ENCODE measurements around the gene DHX29.

DHX29 gene

DNA sequence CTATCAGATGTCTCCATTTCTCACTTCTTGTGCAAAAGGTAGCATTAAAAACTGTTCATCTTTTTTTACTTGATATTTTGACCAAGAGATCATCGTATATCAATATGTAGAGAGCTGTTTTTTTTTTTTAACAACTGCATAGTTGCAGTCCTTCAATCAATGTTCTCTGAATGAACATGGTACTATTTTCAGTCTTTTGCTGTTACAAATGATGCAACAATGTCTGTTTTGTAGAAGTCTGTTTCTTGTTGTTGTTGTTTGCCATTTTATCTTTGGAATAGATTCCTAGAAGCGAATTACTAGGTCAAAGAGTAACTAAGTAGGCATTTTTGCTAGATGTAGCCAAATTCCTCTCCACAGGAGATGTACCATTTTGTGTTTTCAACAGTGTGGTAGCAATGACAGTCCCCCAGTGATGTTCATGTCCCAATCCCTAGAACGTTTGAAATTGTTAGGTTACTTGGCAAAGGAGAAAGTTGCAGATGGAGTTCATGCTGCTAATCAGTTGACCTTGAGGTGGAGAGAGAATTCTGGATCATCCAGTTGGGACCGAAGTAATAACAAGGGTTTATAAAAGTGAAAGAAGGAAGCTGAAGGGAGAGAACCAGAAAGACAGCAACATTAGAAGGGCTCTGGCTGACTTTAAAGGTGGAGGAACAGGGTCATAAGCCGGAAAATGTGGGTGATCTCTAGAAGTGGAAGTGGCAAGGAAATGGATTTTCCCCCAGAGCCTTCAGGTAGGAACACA, 6.5 kb upstream of the DHX29 start:
- in situ Hi-C loops (cut with MboI; ENCODE audit: low sequenced_read_pairs): no loop called here

- in situ Hi-C loops (cut with MboI; ENCODE audit: low sequenced_read_pairs): no loop called here
These were observed 851 bp upstream of the DHX29 start for GRCh38 chr5:55308254-55308836.

DNA sequence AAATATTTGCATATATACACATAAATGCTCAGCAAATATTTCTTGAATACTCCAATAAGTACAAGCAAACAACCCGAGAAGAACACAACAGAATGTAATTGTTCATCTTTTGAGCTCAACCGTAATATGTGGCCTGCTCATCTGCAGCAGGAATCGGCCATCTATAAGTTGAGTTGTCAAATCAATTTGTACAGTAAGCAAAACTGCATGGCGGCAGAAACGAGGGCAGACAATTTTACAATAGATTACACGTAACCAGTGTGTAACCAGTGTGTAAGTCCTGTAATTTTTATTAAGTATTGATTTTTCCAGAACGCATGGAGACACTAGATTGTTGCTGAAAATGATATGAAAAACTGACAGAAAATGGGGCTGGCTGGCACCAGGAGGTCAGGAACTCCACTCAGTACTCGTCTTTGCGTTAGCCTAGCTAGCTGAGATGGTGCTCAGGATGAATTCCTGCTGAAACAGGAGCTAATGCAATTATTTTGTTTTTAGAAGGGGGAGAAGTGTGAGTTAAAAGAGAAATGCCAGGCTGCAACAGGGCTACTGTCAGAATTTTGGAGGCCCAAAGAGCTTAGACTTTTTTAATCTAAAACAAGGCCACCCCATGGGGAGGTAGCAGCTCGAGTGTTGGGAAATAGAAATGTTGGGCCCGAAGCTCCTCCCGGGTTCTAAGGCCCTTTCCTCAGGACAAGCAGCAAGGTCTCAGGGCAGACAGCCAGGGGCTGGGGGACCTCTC, 682 bp downstream of the DHX29 start:
- in situ Hi-C loops (cut with MboI; ENCODE audit: low sequenced_read_pairs): no loop called here

DNA sequence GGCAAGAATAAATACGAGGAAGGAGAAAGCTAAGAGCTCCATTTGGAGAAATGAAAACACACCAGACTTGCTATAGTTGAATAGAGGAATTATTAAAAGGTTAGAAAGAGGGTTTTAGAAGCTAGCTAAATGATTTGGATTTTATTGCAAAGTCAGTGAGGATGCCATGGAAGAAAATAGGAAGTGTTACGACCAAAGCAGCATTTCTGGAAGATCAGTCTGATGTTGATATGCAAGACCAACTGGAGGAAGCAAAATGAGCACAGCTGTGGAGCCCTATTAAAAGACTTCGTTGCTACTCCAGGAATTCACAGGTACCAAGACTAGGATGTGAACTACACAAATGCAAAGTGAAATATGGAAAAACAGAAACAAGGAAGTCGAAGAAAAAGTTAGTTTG, 2.1 kb downstream of the DHX29 start:
- in situ Hi-C loops (cut with MboI; ENCODE audit: low sequenced_read_pairs): no loop called here

DNA sequence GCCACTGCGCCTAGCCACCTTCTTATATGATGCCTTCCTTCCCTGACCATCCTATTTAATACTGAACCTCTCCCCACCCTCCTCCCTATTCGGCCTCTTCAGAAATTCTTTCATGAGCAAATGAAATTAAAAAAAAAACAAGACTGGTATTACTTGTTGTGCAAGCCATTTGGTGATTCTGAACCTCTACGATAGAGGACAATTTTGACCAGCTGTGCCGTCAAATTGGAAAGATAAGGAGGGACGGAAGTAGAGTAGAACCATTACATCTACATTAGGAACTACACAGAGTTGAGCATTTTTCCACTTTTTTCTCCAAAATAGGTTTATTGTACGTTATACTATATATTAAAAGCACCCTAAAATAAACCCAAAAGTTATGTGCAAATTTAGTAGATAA, 2.9 kb downstream of the DHX29 start:
- in situ Hi-C loops (cut with MboI; ENCODE audit: low sequenced_read_pairs): no loop called here

GRCh38 chr5:55303238-55303690, 4.2 kb downstream of the DHX29 start:
- in situ Hi-C loops (cut with MboI; ENCODE audit: low sequenced_read_pairs): no loop called here

GRCh38 chr5:55300890-55301289, 6.6 kb downstream of the DHX29 start:
- in situ Hi-C loops (cut with MboI; ENCODE audit: low sequenced_read_pairs): no loop called here

DNA sequence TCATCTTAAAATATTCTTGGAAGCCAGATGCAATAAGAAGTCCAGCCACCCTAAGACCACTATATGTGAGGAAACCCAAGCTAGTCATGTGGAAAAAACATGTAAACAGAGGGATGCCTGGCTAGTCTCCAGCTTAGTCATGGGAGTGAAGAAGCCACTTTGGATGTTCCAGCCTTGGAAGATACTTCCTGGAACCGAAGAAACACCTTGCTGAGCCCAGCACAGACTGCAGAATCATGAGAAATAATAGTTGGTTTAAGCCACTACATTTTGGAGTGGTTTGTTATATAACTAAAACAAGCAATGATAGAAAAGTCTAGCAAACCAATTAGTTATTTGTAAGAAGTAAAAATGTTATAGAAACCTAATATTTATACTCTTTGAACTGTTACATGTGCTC, 12.6 kb downstream of the DHX29 start:
- in situ Hi-C loops (cut with MboI; ENCODE audit: low sequenced_read_pairs): no loop called here

GRCh38 chr5:55290991-55291390, 16.5 kb downstream of the DHX29 start:
- in situ Hi-C loops (cut with MboI; ENCODE audit: low sequenced_read_pairs): no loop called here

DNA sequence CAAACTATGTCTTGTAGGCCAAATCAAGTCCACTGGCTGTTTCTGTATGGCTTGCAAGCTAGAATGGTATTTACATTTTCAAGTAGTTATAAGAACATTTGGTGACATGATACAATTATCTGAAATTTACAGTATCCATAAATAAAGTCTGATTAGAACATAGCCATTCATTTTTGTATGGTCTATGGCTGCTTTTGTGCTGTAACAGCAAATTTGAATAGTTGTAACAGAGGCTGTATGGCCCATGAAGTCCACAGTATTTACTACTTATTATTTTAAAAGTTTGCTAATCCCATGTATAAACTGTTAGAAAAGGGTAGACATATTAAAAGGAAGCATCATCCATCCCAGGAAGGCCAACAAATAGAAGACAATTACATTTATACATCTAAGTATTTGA, 17.7 kb downstream of the DHX29 start:
- in situ Hi-C loops (cut with MboI; ENCODE audit: low sequenced_read_pairs): no loop called here

DNA sequence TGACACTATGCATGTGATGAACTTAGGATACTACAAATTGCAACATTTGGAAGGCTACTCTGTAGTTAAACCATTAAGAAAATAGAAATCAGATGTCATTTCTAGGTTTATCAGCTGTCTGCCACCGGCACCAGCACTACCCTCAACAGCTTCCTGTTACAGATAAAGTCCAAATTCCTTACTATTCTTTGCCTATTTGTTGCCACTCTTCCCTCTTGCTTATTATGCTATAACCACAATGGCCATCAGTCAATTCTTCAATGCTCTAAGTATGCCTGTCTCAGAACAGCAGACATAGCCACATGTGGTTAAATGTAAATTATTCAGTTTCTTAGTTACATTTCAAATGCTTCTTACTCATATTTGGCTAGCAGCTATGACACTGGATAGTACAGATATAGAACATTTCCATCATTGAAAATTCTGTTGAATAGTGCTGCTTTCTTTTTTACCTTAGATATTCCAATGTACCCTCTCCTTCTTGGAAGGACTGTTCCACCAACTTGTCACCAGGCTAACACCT, 21.0 kb downstream of the DHX29 start:
- in situ Hi-C loops (cut with MboI; ENCODE audit: low sequenced_read_pairs): no loop called here

DNA sequence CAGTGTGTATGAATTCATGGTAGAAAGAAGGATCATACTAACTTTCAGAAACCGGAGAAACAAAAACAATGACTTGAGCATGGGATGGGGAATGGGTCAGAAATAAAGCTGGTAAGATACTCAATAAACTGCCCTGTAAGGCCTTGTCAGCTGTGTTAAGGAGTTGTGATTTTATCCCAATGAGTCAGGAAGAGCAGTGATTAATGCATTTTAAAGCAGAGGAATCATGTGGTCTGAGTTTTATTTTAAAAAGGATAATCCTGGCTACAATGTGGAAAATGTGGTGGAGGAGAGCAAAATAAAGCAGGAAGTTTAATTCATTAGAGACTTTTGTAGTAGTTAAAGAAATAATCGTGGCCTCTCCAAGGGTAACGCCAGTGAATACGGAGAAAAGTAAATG, 28.7 kb downstream of the DHX29 start:
- in situ Hi-C loops (cut with MboI; ENCODE audit: low sequenced_read_pairs): no loop called here

GRCh38 chr5:55276771-55277170, 30.7 kb downstream of the DHX29 start:
- in situ Hi-C loops (cut with MboI; ENCODE audit: low sequenced_read_pairs): no loop called here

DNA sequence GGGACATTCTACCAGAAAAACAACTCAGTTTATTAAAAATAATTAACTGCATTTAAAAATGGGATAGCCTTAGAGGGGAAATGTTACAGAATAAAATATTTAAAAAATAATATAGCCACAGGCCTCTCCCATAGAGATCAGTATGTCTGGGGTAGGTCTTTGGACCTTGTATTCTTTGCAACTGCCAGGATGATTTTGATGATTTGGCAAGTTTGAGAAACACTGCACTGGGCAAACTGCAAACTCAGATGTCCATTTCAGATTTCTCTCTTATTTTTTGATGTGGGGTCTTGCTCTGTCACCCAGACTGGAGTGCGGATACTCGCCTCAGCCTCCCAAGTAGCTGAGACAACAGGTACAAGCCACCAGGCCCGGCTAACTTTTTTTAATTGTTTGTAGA, 49.2 kb downstream of the DHX29 start:
- in situ Hi-C loops (cut with MboI; ENCODE audit: low sequenced_read_pairs): no loop called here

DNA sequence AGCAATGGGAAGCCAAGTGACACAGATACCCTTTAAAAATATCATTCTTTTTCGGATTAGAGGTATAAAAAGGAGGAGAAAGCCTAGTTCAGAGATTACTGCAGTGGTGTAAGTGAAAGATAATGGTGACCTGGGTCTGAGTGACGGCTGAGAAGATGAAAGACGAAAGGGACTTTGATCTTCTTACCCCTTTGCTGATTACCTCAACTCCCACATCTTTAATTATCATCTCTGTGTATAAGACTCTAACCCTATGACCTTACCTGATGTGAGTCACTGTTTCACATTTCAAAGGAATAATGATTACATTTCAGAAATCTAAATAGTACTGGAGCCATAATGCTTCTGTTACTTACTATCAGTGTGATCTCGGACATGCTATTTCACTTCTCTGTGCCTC, 52.7 kb downstream of the DHX29 start:
- in situ Hi-C loops (cut with MboI; ENCODE audit: low sequenced_read_pairs): no loop called here

DNA sequence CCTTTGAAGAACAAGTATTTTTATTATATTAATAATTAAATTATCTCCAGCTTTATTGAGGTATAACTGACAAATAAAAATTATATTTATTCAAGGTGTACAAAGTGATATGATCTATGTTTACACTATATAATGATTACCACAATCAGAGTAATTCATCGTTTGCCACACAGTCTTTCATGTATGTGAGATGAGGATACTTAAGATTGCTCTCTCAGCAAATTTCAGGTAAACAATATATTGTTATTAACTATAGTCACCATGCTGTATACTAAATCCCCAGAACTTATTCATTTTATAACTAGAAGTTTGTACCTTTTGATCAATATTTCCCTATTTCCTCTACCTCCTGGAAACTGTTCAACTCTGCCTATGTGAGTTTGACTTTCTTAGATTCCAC, 57.4 kb downstream of the DHX29 start:
- in situ Hi-C loops (cut with MboI; ENCODE audit: low sequenced_read_pairs): no loop called here

GRCh38 chr5:55241746-55242145, 65.7 kb downstream of the DHX29 start:
- in situ Hi-C loops (cut with MboI; ENCODE audit: low sequenced_read_pairs): no loop called here

DNA sequence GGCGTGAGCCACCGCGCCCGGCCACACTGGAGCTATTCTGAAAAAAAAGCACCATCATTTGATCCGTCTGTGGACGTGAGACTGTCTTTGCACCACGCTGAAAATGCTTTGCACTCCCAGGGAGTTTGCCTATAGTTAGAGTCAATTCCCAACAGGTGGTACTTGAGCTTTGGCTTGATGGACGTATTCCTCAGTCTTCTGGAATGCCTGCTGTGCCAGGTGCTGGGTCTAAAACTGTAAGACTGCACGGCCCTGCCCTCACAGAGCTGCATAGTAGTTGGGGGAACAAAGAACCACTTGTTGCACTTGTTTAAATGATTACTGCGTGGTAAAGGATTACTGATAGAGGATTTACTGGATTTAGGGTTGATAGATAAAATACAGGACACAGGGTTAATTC, 70.7 kb downstream of the DHX29 start:
- in situ Hi-C loops (cut with MboI; ENCODE audit: low sequenced_read_pairs): no loop called here

GRCh38 chr5:55234121-55234700, 73.3 kb downstream of the DHX29 start:
- in situ Hi-C loops (cut with MboI; ENCODE audit: low sequenced_read_pairs): no loop called here

DNA sequence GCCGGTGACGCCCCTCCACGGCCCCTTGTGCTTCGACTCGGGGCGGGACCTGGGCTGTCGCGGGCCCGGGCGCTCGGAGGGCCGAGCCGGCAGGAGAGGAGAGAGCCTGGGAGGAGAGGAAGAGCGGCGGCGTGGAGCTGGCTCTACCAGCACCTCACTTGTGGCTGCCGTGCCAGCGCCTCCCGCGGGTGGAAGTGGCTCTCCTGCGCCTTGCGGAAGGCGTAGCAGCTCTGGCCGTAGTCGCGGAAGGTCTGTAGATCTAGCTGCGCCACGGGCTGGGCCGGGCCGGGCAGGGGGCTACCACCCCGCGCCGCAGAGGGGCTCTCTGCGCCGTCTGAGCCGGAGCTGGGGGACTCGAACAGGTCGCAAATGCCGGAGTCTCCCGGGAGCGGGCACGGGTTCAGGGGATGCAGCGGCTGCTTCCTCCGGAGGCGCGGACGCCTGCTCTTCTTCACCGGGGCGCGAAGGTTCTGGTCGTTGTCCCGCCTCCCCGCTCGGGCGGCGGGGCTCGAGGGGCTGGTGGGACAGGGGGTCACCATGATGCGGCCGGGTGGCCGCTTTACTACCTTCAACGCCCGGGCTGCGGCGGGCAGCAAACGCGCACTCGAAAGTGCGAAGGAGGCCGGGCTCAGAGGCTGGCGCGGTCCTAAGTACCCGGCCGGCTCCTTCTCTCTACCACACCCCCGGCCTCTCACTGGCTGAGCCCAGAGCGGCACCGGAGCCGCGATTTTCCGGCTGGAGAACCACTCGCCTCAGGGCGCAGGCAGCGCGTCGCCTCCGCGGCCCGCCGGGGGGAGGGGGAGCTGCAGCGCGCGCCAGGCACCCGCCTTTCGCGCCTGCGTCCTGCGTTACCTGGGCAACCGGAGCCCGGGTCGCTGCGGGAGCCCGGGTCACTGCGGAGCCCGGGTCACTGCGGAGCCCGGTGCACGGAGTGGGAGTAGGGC, 74.2 kb downstream of the DHX29 start, which contains the start of gene CCNO:
Gene CCNO, minus strand, starts transcription at position 624 of the 944 bp plus-strand sequence. Its CDS starts 85 bp downstream, at position 539.
- in situ Hi-C loops (cut with MboI; ENCODE audit: low sequenced_read_pairs): no loop called here

Data from HL-60/S4 (cell line).